NCI-H524 (cell line): ENCODE data around the gene LCK.
"Not testable (repeated sequence)": the region's sequence is repeated elsewhere in the genome, so short reads cannot be mapped to it uniquely, and the experiment has no call there.

ENCODE experiments used
- DNase-seq, 2 experiments: peaks; one replicate each; lab custom pipeline; 2025; lab: John Stamatoyannopoulos, UW

Gene LCK

DNA sequence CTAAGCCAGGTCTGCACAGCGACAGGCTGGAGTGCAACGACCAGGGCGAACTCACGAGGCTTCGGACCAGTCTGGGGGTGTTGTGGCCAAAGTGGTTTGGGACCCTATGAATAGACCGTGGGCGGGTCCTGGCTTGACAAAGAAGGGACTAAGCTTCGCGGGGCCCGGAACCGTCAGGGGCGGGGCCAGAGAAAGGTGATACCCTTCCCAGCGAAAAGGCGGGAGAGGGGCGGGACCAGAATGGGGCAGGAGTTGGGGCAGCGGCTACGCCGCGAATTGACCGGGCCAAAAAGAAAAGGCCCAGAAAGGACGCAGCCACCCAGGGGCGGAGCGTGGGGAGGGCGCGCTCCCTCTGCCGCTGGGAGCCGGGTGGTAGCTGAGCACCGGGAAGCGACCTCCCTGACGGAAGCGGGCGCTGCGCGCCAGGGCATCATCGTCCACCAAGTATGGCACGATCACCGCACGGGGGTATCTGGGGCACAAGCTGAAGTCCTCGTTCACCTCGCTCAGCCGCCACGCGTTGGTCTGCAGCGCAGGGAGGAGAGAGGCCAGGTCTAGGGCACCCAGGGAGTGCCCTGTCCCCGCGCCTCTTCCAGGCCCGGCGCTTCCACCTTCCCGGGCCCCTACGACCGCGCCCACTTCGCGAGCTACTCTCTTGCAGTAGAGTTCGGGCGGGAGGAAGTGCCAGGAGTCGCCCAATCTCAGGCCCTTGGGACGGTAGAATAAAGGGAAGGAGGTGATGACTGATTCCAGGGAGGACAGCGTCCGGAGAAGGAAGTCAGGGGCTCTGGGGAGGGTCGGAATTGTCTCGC is 10.7 kb upstream of the LCK start:
- peak in 1 of 2 experiments; percentile 68 for DNase-seq

DNA sequence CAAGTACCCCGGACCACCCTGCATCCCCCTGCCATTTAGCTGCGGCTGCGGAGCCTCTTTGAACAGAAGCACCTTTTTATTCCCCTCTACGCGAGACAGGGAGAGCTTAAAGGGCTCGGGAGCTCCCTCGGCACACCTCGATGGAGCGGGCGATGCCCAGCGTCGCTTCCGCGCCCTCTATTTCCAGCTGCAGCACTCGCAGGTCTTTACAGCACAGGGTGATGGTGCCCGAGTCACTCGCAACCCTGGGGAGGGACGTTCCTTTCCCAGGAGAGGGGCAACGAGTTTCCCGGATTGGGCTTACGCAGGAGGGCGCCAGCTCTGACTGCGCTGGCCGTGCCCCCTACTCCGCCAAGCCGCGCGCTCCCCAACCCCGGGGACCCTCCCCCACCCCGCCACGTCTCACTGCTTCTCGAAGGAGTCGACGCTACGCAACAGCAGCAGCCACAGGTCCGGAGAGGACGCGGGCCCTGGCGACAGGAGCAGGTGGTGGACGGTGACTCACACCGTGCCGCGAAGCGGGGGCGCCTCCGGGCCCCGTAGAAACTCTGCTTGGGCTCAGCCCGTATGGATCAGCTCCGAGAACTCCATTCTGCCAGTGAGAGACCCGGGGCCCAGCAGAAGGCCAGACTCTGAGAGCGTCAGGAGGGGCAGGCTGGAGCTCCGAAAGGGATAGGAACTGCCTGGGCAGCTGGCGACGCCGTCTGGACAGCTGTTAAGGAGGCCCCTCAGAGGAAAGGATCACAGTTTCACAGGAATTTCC is 9.9 kb upstream of the LCK start:
- peak; percentile 78 to 85 for DNase-seq

DNA sequence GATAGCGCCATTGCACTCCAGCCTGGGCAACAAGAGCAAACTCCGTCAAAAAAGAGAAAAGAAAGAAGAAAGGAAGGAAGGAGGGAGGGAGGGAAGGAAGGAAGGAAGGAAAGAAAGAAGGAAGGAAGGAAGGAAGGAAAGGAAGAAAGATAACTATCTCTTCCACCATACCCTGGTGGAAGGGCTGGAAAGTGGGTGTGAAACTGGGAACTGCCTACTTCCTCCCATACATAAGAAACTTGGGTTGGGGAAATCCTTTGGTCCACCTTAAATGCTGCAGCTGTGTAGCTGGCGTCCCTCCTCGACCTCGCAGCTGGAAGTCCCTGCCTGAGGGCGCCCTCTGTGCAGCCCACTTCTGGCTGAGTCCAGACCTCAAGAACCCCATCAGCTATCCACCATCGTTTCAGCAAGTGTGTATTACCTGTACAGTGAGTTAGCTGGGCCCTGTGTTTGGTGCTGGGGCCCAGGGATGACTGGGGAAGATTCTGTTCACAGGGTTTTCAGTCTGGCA is 8.7 kb upstream of the LCK start:
- DNase-seq, result peak in 1 of 2 experiments; percentile 16

DNA sequence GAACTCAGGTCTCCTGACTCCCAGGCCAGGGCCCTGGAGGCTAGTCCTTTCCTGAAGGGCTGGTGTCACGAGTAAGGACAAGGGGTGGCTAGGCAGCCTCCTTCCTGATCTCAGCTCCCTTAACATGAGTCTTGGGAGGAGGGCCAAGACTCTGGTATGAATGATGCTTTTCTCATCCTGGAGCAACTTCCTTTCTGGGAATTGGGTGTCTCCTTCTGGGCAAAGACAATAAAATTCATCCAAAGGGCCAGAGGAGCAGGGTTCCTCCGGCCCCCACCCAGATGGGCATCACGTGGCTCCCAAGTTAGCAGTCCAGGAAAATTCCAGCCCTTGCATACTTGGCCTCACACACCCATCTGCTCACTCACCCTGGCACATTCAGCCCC is 4.2 kb upstream of the LCK start, which contains the start of gene FAM167B:
Gene FAM167B, plus strand, starts transcription at position 335 of the 386 bp plus-strand sequence. CDS start 200 bp downstream, outside the sequence.
- no peak for DNase-seq

DNA sequence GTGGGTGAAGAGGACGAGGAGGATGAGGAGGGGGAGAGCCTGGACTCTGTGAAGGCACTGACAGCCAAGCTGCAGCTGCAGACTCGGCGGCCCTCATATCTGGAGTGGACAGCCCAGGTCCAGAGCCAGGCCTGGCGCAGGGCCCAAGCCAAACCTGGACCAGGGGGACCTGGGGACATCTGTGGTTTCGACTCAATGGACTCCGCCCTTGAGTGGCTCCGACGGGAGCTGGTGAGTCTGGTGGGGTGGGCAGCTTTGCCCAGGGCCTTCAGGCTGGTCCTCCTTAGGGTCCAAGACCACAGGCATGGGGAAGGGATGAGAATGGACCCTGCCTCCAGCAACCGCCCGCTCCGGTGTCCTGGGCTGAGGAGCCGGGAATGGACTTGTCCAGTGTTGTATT is 3.6 kb upstream of the LCK start:
- no peak for DNase-seq

DNA sequence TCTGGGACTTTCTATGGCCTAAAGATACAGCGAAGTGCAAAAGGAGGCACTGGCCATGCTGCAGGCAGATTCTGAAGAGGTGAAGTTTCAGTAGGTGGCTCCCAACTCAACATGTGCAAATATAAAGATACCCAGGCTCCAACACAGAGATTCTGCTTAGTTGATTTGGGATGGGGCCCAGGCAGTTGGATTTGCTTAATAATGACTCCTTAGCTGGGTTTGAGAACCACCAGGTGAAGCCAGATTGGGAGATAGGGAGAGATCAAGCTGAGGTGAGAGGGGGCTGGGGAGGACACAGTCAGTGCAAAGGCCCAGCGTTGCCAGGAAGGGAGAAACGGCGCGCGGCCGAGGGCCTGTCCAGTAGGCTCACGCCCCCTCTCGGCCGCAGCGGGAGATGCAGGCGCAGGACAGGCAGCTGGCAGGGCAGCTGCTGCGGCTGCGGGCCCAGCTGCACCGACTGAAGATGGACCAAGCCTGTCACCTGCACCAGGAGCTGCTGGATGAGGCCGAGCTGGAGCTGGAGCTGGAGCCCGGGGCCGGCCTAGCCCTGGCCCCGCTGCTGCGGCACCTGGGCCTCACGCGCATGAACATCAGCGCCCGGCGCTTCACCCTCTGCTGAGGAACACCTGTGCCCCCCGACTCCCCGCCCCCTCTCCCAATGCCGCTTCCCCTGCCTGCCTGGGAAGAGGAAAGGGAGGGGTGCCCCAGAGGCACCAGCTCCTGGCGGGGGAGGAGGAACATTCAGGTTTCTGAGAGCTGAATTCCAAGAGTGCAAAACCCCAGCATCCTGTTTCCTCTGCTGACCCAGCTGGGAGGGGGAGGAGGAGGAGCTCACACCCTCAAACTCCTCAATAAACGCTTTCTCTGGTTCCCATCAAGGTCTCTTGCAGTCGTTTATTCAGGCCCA is 2.8 kb upstream of the LCK start:
- peak; percentile 13 to 84 for DNase-seq

DNA sequence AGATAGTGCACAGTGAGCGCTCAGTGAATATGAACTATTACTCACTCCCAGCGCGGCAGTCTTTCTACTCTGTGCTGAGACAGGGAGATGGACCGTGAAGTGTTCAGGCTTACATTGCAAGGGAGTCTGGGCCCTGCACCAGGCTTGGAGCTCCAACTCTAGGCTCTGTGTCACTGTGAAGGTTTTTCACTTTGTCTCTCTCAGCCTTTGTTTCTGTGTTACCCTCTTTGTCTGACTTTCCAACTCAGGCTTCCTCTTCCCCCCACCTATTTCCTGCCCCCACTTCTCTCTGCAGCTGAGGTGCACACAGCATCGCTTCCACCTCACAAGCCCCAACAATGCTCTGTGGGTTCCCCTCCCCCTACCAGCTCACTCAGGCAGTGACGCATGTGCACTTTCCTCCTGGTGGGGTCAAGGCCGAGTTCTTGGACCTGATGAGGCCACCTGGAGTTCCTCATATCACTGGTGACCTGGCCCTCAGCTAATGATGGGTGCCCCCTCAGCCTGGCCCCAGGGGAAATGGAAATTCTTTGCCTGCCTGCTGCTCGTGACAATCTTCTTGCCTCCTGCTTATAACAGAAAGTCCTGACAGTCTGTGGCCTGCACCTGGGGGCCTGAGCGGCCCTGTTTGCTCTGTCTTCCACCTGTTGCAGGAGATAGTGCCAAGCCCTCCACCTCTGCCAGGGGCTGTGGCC is 1.1 kb upstream of the LCK start:
- DNase-seq, result no peak

DNA sequence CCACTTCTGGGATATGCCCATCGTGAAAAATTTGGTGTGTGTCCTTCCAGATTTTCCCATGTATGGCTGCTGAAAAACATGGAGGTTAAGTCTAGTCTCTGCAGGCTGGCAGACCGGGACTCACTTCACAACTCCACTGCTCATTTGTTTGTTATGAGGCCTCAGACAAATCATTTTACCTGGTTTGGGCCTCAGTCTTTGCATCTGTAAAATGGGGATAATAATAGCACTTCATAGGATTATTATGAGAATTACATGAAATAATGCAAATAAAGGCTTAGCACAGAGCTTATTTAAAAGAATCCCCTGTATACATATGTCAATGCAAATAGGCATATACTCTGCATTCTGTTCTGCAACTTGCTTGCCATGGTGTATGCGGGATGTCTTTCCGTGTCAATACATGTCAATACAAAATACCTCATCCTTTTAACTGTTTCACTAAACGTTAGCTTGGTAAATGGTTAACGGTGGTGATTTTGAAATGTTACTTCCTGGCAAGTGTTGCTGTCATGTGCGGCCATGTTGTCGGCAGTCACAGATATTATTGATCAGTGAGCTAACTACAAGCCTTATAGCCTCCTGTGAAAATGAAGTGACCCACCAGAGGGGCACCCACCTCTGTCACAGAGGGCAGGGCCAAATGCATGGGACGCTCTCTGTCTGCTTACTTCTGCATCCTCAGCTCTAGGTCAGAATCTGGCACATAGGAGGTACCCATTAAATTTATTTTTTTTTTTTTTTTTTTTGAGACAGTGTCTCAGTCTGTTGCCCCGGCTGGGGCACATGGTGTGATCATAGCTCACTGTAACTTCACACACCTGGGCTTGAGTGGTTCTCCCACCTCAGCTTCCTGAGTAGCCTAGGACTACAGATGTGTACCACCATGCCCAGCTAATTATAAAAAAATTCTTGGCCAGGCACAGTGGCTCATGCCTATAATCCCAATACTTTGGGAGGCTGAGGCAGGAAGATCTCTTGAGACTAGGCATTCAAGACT is 4.3 kb downstream of the LCK start:
- no peak for DNase-seq

DNA sequence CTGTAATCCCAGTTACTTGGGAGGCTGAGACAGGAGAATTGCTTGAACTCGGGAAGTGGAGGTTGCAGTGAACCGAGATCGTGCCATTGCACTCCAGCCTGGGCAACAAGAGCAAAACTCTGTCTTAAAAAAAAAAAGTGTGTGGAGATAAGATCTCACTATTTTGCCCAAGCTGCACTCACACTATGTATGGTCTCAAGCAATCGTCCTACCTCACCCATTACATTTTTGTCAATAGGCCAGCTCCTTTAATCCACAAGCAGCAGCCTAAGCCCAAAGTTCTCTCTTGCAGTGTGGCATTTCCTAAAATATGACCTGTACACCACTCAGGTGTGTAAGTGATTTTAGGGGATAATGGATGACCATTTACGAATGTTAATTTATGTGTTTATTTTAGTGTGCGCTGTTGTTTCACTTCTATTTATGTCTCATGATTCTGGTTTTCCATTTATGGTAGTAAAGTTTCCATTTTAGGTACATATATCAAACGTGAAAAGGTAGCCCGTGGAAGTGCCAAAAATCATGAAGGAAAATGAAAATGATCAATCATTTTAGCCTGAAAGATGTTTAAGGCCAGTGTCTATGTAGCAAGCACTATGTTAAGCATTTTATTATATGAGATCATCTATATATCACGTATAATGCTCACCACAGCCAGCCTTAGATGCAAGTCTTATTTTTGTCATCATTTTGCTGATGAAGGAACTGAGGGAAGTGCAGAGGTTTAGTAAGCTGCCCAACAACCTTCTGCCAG is 5.6 kb downstream of the LCK start:
- no peak for DNase-seq

DNA sequence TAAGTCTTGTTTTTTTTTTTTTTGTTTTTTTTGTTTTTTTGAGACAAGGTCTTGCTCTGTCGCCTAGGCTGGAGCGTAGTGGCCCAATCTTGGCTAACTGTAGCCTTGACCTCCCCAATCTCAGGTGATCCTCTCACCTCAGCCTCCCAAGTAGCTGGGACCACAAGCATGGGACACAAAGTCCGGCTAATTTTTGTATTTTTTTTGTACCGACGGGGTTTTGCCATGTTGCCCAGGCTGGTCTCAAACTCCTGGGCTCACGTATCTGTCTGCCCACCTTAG is 6.1 kb downstream of the LCK start:
- DNase-seq, result no peak

DNA sequence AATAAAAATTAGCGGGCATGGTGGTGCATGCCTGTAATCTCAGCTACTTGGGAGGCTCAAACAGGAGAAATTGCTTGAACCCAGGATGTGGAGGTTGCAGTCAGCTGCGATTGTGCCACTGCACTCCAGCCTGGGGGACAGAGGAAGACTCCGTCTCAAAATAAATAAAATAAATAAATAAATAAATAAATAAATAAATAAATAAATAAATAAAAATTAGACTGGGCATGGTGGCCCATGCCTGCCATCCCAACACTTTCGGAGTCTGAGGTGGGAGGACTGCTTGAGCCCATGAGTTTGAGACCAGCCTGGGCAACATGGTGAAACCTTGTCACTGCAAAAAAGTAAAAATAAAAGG is 12.2 kb downstream of the LCK start:
- not testable (repeated sequence) for DNase-seq

DNA sequence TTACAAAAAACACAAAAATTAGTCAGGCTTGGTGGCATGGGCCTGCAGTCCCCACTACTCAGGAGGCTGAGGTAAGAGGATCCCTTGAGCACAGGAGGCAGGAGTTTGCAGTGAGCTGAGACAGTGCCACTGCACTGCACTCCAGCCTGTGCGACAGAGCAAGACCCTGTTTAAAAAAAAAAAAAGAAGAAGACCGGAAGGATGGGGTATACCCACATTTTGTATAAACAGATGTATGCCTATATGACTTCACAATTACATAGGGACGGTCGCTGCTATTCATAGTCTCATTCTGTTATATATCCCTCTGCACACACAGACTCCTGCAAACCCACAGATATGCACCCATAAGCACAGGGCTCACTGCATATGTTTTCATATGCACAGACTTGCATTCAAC is 12.7 kb downstream of the LCK start:
- no peak for DNase-seq

DNA sequence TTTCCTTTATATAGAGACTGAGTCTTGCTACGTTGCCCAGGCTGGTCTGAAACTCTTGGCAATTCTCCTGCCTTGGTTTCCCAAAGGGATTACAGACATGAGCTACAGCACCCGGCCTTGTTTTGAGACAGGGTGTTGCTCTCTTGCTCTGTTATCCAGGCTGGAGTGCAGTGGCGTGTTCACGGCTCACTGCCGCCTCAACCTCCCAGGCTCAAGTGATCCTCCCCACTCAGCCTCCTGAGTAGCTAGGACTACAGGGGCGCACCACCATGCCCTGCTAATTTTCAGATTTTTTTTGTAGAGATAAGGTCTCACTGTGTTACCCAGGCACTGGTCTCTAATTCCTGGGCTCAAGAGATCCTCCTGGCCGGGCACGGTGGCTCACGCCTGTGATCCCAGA is 14.8 kb downstream of the LCK start:
- DNase-seq, result no peak

DNA sequence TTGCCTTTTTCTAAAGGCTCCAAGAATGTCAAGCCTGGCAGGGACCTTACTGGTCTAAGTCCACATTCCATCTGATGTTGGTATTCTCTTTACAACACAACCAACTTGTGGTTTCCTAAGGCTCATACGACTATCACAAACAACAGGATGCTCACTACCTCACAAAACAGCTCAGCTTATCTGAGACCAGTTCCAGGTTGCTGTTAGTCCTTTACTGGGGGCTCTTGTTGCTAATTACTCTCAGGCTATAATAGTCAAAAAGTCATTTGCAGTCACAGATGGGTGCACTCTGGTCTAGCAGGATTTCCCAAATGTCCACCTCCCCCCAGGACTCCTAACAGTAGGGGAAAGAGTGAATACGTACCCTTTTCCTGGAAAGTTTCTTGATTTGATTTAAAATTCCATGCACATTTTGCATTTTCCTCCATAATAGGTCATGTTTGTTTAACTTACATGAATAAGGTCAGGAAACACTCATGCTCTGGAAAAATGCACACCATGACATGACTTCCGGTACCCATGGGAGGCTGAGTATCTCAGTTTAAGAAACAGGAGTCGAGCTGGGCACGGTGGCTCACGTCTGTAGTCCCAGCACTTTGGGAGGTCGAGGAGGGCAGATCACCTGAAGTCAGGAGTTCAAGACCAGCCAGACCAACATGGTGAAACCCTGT is 16.0 kb downstream of the LCK start:
- no peak for DNase-seq

DNA sequence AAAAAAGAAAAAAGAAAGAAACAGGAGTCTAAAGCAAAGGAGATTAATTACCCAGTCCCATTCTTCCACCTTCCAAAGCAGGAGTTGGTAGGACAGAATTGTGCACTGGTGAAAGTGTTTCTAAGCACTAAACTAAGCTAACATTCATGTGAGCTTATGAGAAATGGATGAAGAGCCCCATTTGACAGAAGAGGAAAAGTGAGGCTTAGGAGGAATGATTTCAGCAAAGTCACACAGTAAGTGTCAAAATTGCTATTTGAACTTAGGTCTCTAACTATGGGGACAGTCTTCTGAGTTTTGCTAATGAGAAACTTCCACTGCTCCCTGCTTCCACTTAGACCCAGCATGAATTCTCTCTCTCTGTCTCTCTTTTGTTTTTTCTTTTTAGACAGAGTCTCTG is 18.7 kb downstream of the LCK start:
- no peak for DNase-seq

DNA sequence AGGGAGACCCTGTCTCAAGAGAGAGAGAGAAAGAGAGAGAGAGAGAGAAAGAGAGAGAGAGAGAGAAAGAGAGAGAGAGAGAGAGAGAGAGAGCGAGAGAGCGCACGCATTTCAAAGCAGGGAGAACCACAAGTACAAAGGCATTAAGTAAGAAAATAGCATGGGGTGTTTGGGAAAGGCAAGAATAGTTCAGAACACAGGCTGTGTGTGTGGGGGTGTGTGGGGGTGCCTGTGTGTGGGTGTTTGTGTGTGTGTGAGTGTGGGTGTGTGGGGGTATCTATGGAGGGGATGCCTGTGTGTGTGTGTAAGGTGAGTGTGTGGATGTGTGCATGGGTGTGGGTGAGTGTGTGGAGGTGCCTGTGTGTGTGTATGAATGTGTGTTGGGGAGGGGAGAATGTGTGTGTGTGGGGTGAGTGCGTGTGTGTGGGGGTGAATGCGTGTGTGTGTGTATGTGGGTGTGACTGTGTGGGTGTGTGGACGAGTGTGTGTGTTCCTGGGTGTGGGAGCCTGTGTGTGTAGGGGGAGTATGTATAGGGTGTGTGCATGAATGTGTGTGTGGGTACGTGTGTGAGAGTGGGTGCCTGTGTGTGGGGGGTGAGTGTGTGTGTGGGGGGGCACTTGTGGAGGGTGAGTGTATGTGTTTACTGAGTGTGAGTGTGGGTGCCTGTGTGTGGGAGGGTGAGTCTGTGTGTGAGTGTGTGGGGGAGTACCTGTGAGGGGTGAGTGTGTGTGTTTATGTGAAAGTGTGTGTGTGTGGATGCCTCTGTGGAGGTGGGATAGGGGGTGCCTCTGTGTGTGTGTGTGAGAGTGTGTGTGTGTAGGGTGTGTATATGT is 21.7 kb downstream of the LCK start:
- no peak for DNase-seq

DNA sequence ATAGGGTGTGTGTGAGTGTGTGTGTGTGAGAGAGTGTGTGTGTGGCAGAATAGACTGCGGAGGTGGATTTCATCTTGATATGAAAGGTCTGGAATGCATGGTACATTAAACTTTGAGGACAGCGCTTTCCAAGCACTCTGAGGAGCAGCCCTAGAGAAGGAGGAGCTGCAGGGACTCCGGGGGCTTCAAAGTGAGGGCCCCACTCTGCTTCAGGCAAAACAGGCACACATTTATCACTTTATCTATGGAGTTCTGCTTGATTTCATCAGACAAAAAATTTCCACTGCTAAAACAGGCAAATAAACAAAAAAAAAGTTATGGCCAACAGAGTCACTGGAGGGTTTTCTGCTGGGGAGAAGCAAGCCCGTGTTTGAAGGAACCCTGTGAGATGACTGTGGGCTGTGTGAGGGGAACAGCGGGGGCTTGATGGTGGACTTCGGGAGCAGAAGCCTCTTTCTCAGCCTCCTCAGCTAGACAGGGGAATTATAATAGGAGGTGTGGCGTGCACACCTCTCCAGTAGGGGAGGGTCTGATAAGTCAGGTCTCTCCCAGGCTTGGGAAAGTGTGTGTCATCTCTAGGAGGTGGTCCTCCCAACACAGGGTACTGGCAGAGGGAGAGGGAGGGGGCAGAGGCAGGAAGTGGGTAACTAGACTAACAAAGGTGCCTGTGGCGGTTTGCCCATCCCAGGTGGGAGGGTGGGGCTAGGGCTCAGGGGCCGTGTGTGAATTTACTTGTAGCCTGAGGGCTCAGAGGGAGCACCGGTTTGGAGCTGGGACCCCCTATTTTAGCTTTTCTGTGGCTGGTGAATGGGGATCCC is 22.5 kb downstream of the LCK start:
- no peak for DNase-seq
